Trophoblast cell (in vitro differentiated cells and primary cell): ENCODE data around the gene HOMER3.
A peak's percentile ranks its signal among the peaks of the same experiment; 100 is the strongest.

Experiments used
- DNase-seq, 2 donors: peaks; one replicate each; pipeline ENCODE4 v3.0.0-alpha.2; 2016
- H2AFZ ChIP-seq: 2 replicates; pipeline ENCODE4 v1.6.1; 2013; ENCODE audit warnings: low read length, moderate library complexity, mild to moderate bottlenecking; ENCODE audit not compliant: insufficient read depth, poor library complexity
- H2AK5ac ChIP-seq: 2 replicates; pipeline ENCODE4 v1.6.1; 2013; ENCODE audit warnings: mild to moderate bottlenecking, low read length
- H2BK120ac ChIP-seq: 2 replicates; pipeline ENCODE4 v1.6.1; 2013; ENCODE audit warnings: low read length, mild to moderate bottlenecking, moderate library complexity; ENCODE audit not compliant: insufficient read depth, poor library complexity
- H2BK12ac ChIP-seq: 2 replicates; pipeline ENCODE4 v1.6.1; 2013; ENCODE audit warnings: mild to moderate bottlenecking, low read length, moderate library complexity
- H2BK5ac ChIP-seq: 2 replicates; pipeline ENCODE4 v1.6.1; 2013; ENCODE audit warnings: low read length, low read depth, moderate library complexity, mild to moderate bottlenecking; ENCODE audit not compliant: poor library complexity
- H3K14ac ChIP-seq: 2 replicates; pipeline ENCODE4 v1.6.1; 2013; ENCODE audit warnings: mild to moderate bottlenecking, low read length
- H3K18ac ChIP-seq: 2 replicates; pipeline ENCODE4 v1.6.1; 2013; ENCODE audit warnings: mild to moderate bottlenecking, low read length
- H3K23ac ChIP-seq: 2 replicates; pipeline ENCODE4 v1.6.1; 2013; ENCODE audit warnings: low read length
- H3K27ac ChIP-seq: 2 replicates; pipeline ENCODE4 v1.5.1; 2013; ENCODE audit warnings: low read depth, mild to moderate bottlenecking, inconsistent platforms, low read length, moderate library complexity
- H3K27me3 ChIP-seq: 2 replicates; pipeline ENCODE4 v1.6.1; 2013; ENCODE audit warnings: inconsistent platforms, mild to moderate bottlenecking, low read length, moderate library complexity; ENCODE audit not compliant: insufficient read depth
- H3K36me3 ChIP-seq, 2 experiments: 1 replicate in 1 of 2; 2 replicates in 1 of 2; pipeline ENCODE4 v1.6.1; 2013; ENCODE audit warnings: low read length in 2 of 2, mild to moderate bottlenecking in 2 of 2, moderate library complexity in 1 of 2; ENCODE audit not compliant: insufficient read depth in 2 of 2, control insufficient read depth in 1 of 2
- H3K4ac ChIP-seq: 2 replicates; pipeline ENCODE4 v1.6.1; 2013; ENCODE audit warnings: low read depth, mild to moderate bottlenecking, low read length, moderate library complexity
- H3K4me1 ChIP-seq, 2 experiments: 1 replicate in 1 of 2; 2 replicates in 1 of 2; pipeline ENCODE4 v1.6.1; 2013; ENCODE audit warnings: low read length in 2 of 2, mild to moderate bottlenecking in 2 of 2, moderate library complexity in 1 of 2; ENCODE audit not compliant: insufficient read depth in 2 of 2, control insufficient read depth in 1 of 2
- H3K4me2 ChIP-seq: 2 replicates; pipeline ENCODE4 v1.6.1; 2013; ENCODE audit warnings: inconsistent platforms, mild to moderate bottlenecking, low read length, moderate library complexity
- H3K4me3 ChIP-seq: 2 replicates; pipeline ENCODE4 v1.5.1; 2013; ENCODE audit warnings: mild to moderate bottlenecking, low read depth, low read length, inconsistent platforms
- H3K79me1 ChIP-seq: one replicate; pipeline ENCODE4 v1.6.1; 2013; ENCODE audit warnings: low read length
- H3K79me2 ChIP-seq: 2 replicates; pipeline ENCODE4 v1.6.1; 2013; ENCODE audit warnings: low read length, mild to moderate bottlenecking; ENCODE audit not compliant: control insufficient read depth, insufficient read depth, poor library complexity
- H3K9ac ChIP-seq: 2 replicates; pipeline ENCODE4 v1.6.1; 2013; ENCODE audit warnings: mild to moderate bottlenecking, low read length
- H3K9me3 ChIP-seq: 2 replicates; pipeline ENCODE4 v1.6.1; 2013; ENCODE audit warnings: low read depth, mild to moderate bottlenecking, control low read depth, inconsistent platforms, low read length; ENCODE audit not compliant: insufficient read depth
- H4K12ac ChIP-seq: 2 replicates; pipeline ENCODE4 v1.6.1; 2013; ENCODE audit warnings: low read depth, mild to moderate bottlenecking, low read length, moderate library complexity
- H4K8ac ChIP-seq: 2 replicates; pipeline ENCODE4 v1.6.1; 2013; ENCODE audit warnings: low read depth, mild to moderate bottlenecking, low read length, moderate library complexity
- H4K91ac ChIP-seq: one replicate; pipeline ENCODE4 v1.6.1; 2013; ENCODE audit warnings: low read depth, mild to moderate bottlenecking, low read length, moderate library complexity
- WGBS: extraction: QIAGEN DNeasy Blood & Tissue Kit; methylation state at CpG from one replicate; pipeline ENCODE4 v1.1.7; 2013; ENCODE audit warnings: missing lambda C conversion rate; ENCODE audit not compliant: insufficient read length, insufficient coverage; ENCODE audit errors: extremely low coverage; 5-methylcytosine and 5-hydroxymethylcytosine counted together

The HOMER3 gene

GRCh38 chr19:18912933-18913332, 28.1 kb downstream of the HOMER3 start:
- Histone ChIP-seq H3K27me3 (no peaks in the 10 kb centered on the region), H4K91ac (no peak overlapping the region), H3K4me3 (no peak overlapping the region), H3K27ac (no peak overlapping the region), H2BK5ac (no peak overlapping the region), H3K9ac (no peak overlapping the region), H3K23ac (no peak overlapping the region), H3K4me2 (no peak overlapping the region), H3K9me3 (no peaks in the 10 kb centered on the region), H3K4ac (no peak overlapping the region), H4K12ac (no peak overlapping the region), H2BK12ac (no peak overlapping the region), H2BK120ac (no peak overlapping the region), H3K36me3 (peaks cover 53 to 57% of the 10 kb centered on the region in 2 experiments), H3K4me1 (no peaks in the 10 kb centered on the region), H3K18ac (no peak overlapping the region), H3K79me1 (no peaks in the 10 kb centered on the region), H4K8ac (no peak overlapping the region), H3K14ac (no peak overlapping the region), H2AFZ (no peak overlapping the region), H2AK5ac (no peak overlapping the region), H3K79me2 (peaks cover 4% of the 10 kb centered on the region)
- DNase-seq = no peak
- WGBS = no CpG with 5 or more reads among the region's 14 CpGs

DNA sequence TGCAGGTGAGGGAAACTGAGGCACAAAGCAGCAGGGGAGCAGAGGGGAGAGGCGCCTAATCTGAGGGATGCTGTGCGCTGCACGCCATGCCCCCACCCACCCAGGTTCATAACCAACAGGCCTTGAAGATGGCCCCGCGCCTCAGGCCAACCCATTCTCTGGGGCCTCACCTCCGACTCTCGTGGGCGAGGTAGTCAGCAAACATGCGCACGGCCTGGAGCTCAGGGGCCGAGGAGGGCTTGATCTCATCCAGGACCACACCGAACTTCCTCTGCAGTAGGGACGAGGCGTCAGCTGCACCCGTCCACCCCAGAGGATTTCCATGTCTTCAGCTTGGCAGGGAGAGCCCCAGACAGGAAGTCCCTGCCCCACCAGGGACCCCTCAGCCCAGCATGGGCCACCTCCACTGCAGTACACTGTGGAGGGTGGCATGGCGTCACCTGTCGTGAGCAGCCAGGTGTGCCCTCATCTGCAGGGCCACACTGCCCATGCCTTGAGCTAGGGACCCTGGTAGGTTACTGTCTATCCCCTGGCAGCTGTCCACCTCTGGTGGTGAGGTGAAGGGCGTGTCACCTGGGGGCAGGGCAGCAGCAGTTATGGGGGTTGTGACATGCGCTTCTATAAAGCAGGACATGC, 30.1 kb downstream of the HOMER3 start:
- no peak for DNase-seq
- Histone ChIP-seq H4K91ac (no peak overlapping the region), H3K9ac (peak overlapping the region; percentile 25), H3K9me3 (no peaks in the 10 kb centered on the region), H3K23ac (no peak overlapping the region), H3K79me2 (peaks cover 2% of the 10 kb centered on the region), H3K4ac (no peak overlapping the region), H3K4me3 (no peak overlapping the region), H2AFZ (no peak overlapping the region), H3K18ac (no peak overlapping the region), H2BK120ac (no peak overlapping the region), H3K27me3 (no peaks in the 10 kb centered on the region), H3K27ac (no peak overlapping the region), H3K4me2 (no peak overlapping the region), H2AK5ac (no peak overlapping the region), H4K12ac (no peak overlapping the region), H3K4me1 (no peaks in the 10 kb centered on the region), H4K8ac (no peak overlapping the region), H2BK12ac (no peak overlapping the region), H2BK5ac (no peak overlapping the region), H3K36me3 (peaks cover 73 to 77% of the 10 kb centered on the region in 2 experiments), H3K14ac (no peak overlapping the region), H3K79me1 (no peaks in the 10 kb centered on the region)
- no CpG with 5 or more reads among the region's 19 CpGs for WGBS

DNA sequence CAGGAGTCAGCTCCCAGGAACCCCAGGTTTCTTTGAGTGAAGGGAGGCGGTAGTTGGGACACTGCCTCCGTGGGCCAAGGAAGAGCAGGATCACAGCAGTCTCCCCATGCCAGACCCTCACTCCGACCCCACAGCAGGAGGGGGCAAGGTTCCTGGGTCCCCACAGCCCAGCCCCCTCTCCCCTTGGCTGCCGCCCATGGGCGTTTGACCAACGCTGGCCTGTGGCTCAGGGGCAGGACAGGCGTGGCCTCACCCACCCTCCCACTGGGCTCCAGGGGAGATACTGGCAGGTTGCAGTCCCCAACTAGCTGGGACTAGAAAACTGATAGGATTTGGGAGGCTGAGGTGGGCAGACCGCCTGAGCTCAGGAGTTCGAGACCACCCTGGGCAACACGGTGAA, 31.0 kb downstream of the HOMER3 start:
- no peaks in the 10 kb centered on the region for H3K79me1 ChIP-seq
- H3K9ac ChIP-seq = no peak overlapping the region
- no peak overlapping the region for H4K8ac ChIP-seq
- no CpG with 5 or more reads among the region's 10 CpGs for WGBS
- no peak overlapping the region for H3K4me2 ChIP-seq
- no peak for DNase-seq
- no peak overlapping the region for H2AFZ ChIP-seq
- no peak overlapping the region for H3K23ac ChIP-seq
- no peak overlapping the region for H3K4ac ChIP-seq
- peaks cover 75 to 78% of the 10 kb centered on the region in 2 experiments for H3K36me3 ChIP-seq
- peaks cover 2% of the 10 kb centered on the region for H3K79me2 ChIP-seq
- no peak overlapping the region for H4K12ac ChIP-seq
- H4K91ac ChIP-seq = no peak overlapping the region
- no peak overlapping the region for H3K4me3 ChIP-seq
- no peak overlapping the region for H3K18ac ChIP-seq
- no peak overlapping the region for H2BK12ac ChIP-seq
- no peaks in the 10 kb centered on the region for H3K4me1 ChIP-seq
- no peak overlapping the region for H2BK120ac ChIP-seq
- no peaks in the 10 kb centered on the region for H3K27me3 ChIP-seq
- no peak overlapping the region for H3K27ac ChIP-seq
- H2AK5ac ChIP-seq = no peak overlapping the region
- H3K9me3 ChIP-seq = no peaks in the 10 kb centered on the region
- no peak overlapping the region for H2BK5ac ChIP-seq
- no peak overlapping the region for H3K14ac ChIP-seq

- no peak overlapping the region for H4K8ac ChIP-seq
- H3K27me3 ChIP-seq = no peaks in the 10 kb centered on the region
- no peak overlapping the region for H2BK12ac ChIP-seq
- no peak for DNase-seq
- H2AFZ ChIP-seq = no peak overlapping the region
- no peak overlapping the region for H3K18ac ChIP-seq
- H3K9me3 ChIP-seq = no peaks in the 10 kb centered on the region
- WGBS = no CpG with 5 or more reads among the region's 17 CpGs
- H3K79me1 ChIP-seq = no peaks in the 10 kb centered on the region
- H3K4me3 ChIP-seq = no peak overlapping the region
- H3K36me3 ChIP-seq = peaks cover 81 to 83% of the 10 kb centered on the region in 2 experiments
- peak overlapping the region; percentile 18 for H4K12ac ChIP-seq
- H3K27ac ChIP-seq = no peak overlapping the region
- H2AK5ac ChIP-seq = no peak overlapping the region
- H2BK5ac ChIP-seq = no peak overlapping the region
- H2BK120ac ChIP-seq = no peak overlapping the region
- no peak overlapping the region for H3K9ac ChIP-seq
- no peaks in the 10 kb centered on the region for H3K4me1 ChIP-seq
- no peak overlapping the region for H3K23ac ChIP-seq
- no peak overlapping the region for H4K91ac ChIP-seq
- no peak overlapping the region for H3K4ac ChIP-seq
- H3K4me2 ChIP-seq = no peak overlapping the region
- peaks cover 2% of the 10 kb centered on the region for H3K79me2 ChIP-seq
- H3K14ac ChIP-seq = no peak overlapping the region
Observed at GRCh38 chr19:18908917-18909619, 31.9 kb downstream of the HOMER3 start.
